ENCODE data around the gene PIEZO1.
"Not testable (repeated sequence)": the region's sequence is repeated elsewhere in the genome, so short reads cannot be mapped to it uniquely, and the experiment has no call there.

DNA sequence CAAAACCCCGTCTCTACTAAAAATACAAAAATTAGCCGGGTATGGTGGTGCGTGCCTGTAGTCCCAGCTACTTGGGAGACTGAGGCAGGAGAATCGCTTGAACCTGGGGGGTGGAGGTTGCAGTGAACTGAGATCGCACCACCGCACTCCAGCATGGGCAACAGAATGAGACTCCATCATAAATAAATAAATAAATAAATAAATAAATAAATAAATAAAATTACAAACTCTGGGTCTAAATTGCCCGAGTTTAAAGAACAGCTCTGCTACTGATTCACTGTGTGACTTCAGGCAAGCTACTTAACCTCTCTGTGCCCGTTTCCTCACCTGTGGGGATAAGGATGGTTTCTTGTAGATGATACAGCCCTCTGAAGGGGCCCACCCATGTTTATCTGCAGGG is 115.5 kb downstream of the PIEZO1 start:
- TF ChIP-seq, protein P1, sequence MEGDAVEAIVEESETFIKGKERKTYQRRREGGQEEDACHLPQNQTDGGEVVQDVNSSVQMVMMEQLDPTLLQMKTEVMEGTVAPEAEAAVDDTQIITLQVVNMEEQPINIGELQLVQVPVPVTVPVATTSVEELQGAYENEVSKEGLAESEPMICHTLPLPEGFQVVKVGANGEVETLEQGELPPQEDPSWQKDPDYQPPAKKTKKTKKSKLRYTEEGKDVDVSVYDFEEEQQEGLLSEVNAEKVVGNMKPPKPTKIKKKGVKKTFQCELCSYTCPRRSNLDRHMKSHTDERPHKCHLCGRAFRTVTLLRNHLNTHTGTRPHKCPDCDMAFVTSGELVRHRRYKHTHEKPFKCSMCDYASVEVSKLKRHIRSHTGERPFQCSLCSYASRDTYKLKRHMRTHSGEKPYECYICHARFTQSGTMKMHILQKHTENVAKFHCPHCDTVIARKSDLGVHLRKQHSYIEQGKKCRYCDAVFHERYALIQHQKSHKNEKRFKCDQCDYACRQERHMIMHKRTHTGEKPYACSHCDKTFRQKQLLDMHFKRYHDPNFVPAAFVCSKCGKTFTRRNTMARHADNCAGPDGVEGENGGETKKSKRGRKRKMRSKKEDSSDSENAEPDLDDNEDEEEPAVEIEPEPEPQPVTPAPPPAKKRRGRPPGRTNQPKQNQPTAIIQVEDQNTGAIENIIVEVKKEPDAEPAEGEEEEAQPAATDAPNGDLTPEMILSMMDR (IDR thresholded peaks at IDR 0.05 in 8 of 11, conservative IDR thresholded peaks at IDR 0.05 in 3 of 11), result not testable (repeated sequence)
- not testable (repeated sequence) for TF ChIP-seq POLR2AphosphoS5, POLR2A (IDR thresholded peaks at IDR 0.05)
